Measurements from ENCODE around the gene EYA2.

The EYA2 gene

GRCh38 chr20:47102629-47103028, 208.0 kb downstream of the EYA2 start:
- DNase-seq (ENCODE audit: low read depth, low spot score) = no peak

DNA sequence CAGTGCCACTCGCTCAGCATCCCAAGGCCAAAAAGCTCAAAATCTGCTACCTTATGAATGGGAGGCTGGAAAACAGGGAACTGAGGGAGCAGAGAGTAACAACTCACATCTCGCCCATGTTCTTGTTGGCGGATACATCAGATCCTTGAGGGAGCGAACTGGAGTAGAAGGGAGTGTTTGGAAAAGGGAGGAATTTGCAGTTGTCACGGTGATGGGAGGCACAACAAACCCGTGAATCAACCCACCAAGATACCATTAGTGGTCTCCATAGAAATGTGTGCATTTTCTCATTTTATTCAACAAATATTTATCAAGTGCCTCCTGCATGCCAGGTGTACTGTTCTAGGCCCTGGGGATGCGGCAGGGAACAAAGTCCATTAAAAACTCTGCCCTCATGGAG, 212.1 kb downstream of the EYA2 start:
- DNase-seq (ENCODE audit: low read depth, low spot score) = no peak

- DNase-seq (ENCODE audit: low read depth, low spot score) = no peak
Observed at GRCh38 chr20:47108994-47109393, 214.4 kb downstream of the EYA2 start.

DNA sequence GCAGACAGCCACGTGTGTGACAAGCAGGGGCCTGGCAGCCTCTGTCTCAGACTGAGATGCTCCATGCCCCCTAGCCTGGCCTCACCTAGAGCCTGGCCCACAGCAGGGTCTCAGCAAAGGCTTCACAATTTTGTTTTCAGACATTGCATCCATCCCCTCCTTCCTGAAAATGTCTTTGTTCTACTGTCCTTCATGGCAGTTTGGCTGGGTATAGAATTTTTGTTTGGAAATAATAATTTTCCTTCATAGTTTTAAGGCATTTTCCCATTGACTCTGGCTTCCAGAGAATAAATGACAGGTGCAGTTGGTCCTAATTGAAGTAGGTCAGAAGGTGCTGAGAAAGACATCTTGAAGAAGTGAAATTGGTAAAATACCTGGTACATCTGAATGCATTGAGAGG, 216.2 kb downstream of the EYA2 start:
- DNase-seq (ENCODE audit: low read depth, low spot score) = no peak

GRCh38 chr20:47111576-47111975, 216.9 kb downstream of the EYA2 start:
- no peak for DNase-seq (ENCODE audit: low read depth, low spot score)

DNA sequence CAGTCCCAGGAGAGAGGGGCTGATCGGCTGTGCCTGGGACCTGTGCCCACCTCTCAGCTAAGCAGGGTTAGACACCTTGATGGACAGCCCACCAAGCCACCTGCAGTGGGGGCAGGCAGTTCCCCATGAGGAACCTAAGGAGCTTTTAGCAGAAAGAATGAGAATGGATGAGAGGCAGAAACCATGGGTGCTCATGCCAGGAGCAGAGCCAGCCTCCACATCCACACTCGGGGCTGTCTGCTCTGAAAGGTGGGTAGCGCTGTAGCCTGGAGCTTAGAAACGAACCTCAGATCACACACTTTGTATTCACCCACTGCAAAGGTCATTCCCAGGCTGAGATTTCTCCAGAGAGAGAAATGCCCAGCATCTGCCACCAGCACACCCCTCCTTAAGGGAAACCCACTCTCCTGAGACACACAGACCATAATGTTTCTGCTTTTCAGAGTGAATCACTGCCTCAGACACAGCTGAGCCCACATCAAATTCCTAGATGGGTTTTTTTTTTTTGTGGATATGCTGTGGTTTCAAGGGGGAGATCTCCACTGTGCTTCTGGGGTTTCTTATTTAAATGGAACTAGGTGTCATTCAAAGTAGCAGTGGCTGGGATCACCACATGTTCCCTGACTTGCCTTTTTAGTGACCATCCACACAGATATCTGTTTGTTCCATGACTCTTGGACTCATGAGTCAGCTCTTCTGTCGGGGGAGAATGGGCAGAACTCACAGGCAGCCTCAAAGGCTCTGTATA, 218.9 kb downstream of the EYA2 start:
- no peak for DNase-seq (ENCODE audit: low read depth, low spot score)

- no peak for DNase-seq (ENCODE audit: low read depth, low spot score)
Observed at GRCh38 chr20:47115694-47116093, 221.1 kb downstream of the EYA2 start.

GRCh38 chr20:47117371-47117770, 222.7 kb downstream of the EYA2 start:
- DNase-seq (ENCODE audit: low read depth, low spot score) = no peak

DNA sequence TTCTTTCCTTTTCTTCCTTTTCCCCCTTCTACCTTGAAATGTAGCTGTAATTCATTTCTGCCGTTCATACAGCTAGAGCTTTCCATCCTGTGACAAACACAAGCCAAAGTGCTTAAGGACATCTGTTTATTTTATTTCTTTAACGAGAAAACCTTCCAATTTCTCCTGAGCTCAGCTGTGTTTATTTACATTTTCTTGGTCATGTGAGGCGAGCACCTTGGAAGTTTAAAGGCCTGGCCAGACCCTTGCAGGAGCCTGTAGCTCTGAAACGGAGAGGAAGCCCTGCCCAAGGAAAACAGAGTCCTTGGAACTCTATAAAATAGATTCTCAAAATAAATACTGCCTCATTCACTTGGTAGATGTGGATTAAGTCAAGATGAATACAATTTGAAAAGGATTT, 223.1 kb downstream of the EYA2 start:
- DNase-seq (ENCODE audit: low read depth, low spot score) = no peak

- no peak for DNase-seq (ENCODE audit: low read depth, low spot score)
Observed at GRCh38 chr20:47118206-47118605, 223.6 kb downstream of the EYA2 start.

GRCh38 chr20:47118641-47119040, 224.0 kb downstream of the EYA2 start:
- no peak for DNase-seq (ENCODE audit: low read depth, low spot score)

DNA sequence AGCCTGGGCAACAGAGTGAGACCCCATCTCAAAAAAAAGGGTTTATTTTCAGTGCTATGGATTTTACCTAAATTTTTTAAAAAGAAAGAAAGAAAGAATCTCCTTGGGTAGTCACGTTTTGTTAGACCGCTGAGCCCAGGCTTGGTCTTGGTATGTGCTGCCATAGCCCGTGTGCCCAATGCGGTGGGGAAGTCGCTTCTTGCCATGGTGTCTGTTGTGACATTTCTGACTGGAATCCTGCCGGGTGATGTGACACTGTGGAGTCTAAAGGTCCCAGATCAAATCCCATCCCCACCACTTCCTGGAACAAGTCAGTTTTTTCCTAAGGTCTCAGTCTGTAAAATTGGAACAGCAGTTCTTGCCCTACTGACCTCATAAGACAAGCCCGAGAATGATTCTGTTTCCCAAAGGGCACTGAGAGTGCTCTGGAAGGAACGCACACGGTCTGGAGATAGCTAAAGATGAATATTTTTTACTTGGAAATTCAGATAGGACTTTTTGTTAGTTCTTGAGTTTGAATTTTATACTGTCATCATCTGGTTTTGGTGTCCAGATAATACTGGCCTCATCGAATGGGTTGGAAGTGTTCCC, 225.8 kb downstream of the EYA2 start:
- no peak for DNase-seq (ENCODE audit: low read depth, low spot score)

DNA sequence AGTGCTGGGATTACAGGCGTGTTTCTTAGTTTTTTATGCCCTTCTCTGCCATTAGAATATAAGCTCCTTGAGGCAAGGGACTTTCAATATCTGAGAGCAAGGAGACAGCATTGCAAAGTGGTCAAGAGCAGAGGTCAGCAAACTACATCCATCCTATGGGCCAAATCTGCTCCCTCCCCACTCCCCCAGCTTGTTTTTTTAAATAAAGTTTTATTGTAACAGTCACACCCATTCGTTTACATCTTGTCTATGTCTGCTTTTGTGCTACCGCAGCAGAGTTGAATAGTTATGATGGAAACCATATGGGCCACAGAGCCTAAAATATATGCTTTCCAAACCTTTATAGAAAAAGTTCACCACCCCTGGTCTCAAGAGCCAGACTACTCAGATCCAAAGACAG, 227.9 kb downstream of the EYA2 start:
- no peak for DNase-seq (ENCODE audit: low read depth, low spot score)

DNA sequence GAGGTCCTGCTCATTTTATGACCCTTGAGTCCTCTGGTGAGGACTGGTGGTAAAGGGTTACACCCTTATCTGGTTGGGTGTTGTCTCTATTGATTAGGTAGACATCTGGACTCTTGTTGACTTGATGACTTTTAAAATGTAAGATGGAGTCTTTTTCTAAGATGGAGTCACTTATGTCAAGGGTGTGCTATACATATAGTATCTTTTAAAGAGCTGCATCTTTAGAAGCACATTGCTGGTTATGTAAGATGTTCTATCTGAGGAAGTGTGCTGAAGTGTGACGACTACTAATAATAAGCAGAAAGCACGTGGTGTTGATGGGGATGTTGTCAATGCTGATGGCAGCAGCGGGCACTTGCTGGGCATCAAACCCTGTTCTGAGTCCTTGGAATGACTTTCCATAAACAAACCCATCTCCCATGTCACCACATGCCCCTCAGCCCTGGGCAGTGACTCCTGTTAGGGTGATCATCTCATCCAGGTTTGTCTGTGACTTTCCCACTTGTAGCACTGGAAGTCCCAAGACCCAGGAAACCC, 229.6 kb downstream of the EYA2 start:
- DNase-seq (ENCODE audit: low read depth, low spot score) = no peak

- no peak for DNase-seq (ENCODE audit: low read depth, low spot score)
Observed at GRCh38 chr20:47125508-47125757, 230.8 kb downstream of the EYA2 start.

DNA sequence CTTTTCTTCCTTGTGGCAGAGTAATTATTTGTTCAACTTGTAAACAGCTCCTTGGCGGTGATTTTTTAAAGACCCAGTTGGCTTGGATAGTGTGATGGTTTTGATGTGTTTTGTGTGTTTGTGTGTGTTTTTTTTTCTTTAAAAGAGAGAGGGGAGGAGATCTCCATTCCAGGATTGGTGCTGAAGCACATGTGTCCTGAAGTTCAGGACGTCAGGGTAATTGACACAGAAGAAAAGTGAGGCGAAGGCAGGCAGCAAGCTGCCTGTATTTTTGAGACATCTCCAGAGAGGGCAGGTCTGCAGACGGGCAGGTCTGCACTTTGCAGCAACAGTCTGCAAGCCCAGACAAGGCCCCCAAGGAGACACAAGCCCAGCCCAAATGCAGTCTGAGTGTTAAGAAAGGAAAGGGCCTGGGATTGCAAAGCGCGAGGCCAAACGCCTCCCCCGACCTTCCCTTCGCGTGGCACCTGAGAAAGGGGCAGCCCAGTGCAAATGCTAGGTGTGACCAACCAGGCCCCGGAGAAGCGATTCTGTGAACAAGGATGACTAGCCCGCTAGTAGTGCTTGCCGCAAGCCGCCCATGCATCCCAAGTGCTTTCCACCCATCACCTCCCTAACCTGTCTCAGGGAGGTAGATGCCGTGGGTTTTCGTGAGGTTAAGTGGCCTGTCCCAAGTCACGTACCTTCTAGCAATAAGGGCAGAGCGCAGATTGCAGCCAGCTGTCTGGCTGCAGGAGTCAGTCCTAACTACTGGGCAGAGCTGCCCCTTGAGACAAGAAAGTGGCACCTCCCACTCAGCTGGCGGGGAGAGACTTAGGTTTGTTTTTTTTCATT, 231.3 kb downstream of the EYA2 start:
- no peak for DNase-seq (ENCODE audit: low read depth, low spot score)

GRCh38 chr20:47126709-47127108, 232.1 kb downstream of the EYA2 start:
- DNase-seq (ENCODE audit: low read depth, low spot score) = no peak

- no peak for DNase-seq (ENCODE audit: low read depth, low spot score)
Observed at GRCh38 chr20:47127546-47127945, 232.9 kb downstream of the EYA2 start.

DNA sequence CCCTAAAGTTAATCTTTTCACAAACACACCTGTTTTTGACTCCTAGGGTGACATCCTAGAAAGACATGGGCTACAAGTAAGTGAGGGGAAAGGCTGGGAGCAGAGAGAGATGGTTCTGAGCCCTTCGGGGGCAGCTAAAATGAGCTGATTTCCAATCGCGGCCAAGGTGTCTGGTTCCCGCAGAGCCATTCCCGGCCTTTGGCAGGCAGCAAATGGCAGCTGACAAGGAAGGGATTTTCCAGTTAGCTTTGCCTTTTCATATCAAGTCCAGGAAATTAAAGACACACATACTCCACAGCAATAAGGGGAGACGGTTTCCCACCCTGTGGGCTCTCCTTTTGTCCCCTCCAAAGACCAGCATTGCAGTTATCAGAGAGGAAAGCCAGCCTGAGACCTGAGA, 233.4 kb downstream of the EYA2 start:
- DNase-seq (ENCODE audit: low read depth, low spot score) = no peak

- DNase-seq (ENCODE audit: low read depth, low spot score) = no peak
Observed at GRCh38 chr20:47129306-47129705, 234.7 kb downstream of the EYA2 start.

- no peak for DNase-seq (ENCODE audit: low read depth, low spot score)
Observed at GRCh38 chr20:47133809-47134456, 239.3 kb downstream of the EYA2 start.

DNA sequence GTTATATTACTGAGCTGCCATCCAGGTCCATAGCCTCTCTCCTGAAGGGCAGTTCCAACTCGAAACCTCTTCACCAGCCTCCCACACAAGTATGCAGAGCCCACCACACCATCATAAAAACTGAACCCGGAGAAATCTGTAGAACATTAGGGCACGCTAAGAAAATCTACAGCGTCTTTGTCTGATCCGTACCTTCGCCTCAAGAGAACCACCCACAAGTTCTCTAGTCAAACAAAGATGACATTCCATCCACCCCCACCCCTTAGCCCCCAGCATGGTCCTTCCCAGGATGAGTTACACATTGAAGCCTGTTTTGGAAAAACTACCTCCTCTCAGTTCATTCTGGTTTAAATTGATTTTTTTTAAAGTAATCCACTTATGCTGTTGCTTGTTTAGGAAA, 242.1 kb downstream of the EYA2 start:
- DNase-seq (ENCODE audit: low read depth, low spot score) = no peak
